ENCODE data around the gene HSD17B10.

- no peak for TF ChIP-seq POLR2A (IDR thresholded peaks at IDR 0.05; ENCODE audit: low read length)
- TF ChIP-seq GATA1 (IDR thresholded peaks at IDR 0.05; ENCODE audit: low read depth, low read length), result no peak
Observed at GRCh38 chrX:53479301-53479700, 45.1 kb upstream of the HSD17B10 start.

Data from erythroblast (primary cell).